ENCODE results near the gene BATF.

BATF gene

DNA sequence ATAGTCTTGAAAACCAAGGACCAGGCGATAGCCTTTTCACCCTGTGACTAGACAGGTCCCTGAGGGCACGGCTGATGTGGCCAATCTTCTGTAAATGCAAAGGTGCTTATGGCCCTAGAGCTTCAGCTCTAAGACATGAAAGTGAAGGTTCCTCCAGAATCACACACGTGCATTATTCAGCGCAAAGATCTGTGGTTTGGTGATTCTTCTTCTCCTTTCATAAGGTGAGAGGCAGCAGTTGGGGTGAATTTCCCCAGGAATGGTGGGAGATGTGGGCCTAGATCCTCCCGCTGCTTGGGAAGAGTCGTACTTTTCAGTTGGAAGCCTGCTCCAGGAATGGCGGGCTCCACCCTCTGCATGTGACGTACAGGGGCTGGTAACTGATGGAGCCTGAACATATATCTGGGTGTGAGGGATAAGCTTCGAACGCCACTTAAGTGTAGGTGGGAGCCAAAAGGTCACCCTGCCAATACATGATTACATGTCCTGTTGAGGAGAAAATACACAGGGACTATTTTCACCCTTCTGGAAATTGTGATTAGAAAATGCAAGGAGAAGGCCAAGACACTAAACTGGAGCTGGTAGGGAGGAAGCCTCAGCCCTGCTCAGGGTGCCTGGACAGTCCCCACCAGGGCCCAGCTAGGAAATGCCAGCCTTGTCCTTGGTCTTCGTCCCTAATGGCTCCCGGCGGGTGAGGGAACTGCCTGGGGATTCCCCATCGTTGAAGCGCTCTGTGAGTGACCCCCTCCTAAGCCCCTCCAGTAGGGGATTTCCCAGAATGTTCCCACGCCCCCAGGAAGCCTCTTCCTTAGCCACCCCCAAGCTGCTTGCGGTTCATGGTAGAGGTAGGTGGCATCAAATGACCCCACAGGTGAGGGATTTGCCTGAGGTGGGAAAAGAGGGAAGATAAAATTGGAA, 17.6 kb downstream of the BATF start:
- TF ChIP-seq, protein P1, sequence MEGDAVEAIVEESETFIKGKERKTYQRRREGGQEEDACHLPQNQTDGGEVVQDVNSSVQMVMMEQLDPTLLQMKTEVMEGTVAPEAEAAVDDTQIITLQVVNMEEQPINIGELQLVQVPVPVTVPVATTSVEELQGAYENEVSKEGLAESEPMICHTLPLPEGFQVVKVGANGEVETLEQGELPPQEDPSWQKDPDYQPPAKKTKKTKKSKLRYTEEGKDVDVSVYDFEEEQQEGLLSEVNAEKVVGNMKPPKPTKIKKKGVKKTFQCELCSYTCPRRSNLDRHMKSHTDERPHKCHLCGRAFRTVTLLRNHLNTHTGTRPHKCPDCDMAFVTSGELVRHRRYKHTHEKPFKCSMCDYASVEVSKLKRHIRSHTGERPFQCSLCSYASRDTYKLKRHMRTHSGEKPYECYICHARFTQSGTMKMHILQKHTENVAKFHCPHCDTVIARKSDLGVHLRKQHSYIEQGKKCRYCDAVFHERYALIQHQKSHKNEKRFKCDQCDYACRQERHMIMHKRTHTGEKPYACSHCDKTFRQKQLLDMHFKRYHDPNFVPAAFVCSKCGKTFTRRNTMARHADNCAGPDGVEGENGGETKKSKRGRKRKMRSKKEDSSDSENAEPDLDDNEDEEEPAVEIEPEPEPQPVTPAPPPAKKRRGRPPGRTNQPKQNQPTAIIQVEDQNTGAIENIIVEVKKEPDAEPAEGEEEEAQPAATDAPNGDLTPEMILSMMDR (IDR thresholded peaks at IDR 0.05; ENCODE audit: control insufficient read depth, extremely low read depth, insufficient read depth), result no peak
- no peak overlapping the region for H3K4me3 ChIP-seq (ENCODE audit: low read depth, low read length)
- no peak for DNase-seq (ENCODE audit: low read depth)

DNA sequence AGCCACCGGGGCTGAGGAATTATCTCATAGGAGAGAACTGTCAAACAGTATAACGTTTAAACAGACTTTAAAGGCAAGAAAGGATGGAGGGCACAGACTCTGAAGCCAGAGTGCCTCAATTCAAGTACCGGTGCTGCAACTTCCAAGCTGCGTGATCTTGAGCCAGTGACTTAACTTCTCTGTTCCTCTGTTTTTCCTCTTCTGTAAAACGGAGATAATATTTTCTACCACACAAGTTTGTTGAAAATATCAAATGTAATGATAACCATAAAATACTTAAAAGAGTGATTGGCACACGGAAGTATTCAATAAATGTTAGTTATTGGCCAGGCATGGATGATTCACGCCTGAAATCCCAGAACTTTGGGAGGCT, 18.2 kb downstream of the BATF start:
- H3K4me3 ChIP-seq (ENCODE audit: low read depth, low read length), result no peak overlapping the region
- no peak for DNase-seq (ENCODE audit: low read depth)
- TF ChIP-seq, protein P1 (IDR thresholded peaks at IDR 0.05; ENCODE audit: control insufficient read depth, extremely low read depth, insufficient read depth), result no peak

DNA sequence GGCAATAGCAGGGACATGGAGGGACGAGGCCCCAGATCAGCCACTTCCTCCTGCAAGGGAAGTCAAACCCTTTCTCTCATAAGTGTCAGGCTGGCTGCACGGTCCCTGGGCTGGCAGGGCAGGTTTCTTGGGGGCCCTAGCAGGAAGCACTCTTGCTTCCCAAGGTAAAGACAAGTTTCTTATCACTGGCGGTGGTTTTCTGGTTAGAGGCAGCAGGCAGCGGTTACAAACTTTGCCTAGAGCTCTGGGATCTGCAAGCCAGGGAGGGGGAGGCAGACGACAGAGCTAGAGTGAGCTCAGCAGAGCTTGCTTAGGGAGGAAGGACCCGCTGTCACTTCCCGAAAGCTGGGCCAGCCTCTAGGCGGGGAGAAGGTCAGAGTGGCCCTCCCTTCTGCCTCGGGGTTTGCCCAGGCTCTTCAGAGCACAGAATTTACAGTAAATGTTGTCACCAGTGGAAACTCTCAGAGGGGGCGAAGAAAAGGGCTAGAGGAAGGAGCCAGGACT, 20.4 kb downstream of the BATF start:
- TF ChIP-seq, protein P1 (IDR thresholded peaks at IDR 0.05; ENCODE audit: control insufficient read depth, extremely low read depth, insufficient read depth), result no peak
- H3K4me3 ChIP-seq (ENCODE audit: low read depth, low read length), result no peak overlapping the region
- no peak for DNase-seq (ENCODE audit: low read depth)

DNA sequence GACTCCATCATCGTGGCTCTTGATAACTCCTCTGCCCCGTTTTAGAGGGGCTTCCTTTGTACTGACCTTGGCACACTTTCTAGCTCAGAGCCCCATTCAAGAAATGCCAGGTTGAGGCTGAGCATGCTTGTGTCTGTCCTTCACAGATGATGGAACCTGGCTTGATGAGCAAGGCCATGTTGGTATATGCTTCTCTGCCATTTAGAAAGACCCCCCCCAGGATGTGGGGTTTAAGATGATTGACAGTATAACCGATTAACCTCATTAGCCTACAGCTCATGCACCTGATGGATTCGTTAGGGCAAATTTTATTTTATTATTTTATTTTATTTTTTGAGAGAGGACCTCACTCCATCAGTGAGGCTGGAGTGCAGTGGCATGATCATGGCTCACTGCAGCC, 21.0 kb downstream of the BATF start:
- TF ChIP-seq, protein P1 (IDR thresholded peaks at IDR 0.05; ENCODE audit: control insufficient read depth, extremely low read depth, insufficient read depth), result no peak
- H3K4me3 ChIP-seq (ENCODE audit: low read depth, low read length), result no peak overlapping the region
- DNase-seq (ENCODE audit: low read depth), result no peak

DNA sequence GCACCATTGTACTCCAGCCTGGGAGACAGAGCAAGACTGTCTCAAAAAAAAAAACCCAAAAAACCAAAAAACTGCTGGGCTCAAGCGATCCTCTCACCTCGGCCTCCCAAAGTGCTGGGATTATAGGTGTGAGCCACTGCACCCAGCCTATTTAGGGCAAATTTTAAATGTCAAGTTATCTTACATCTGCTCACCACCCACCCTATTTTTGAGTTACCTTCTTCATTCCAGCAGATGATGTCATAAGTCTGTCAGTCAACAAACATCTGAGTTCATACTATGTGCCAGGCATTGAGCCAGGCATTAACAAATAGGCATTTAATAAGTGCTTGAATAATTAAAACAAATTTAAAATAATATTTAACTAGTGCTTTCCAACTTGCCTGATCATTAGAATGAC, 21.5 kb downstream of the BATF start:
- no peak overlapping the region for H3K4me3 ChIP-seq (ENCODE audit: low read depth, low read length)
- TF ChIP-seq, protein P1 (IDR thresholded peaks at IDR 0.05; ENCODE audit: control insufficient read depth, extremely low read depth, insufficient read depth), result no peak
- DNase-seq (ENCODE audit: low read depth), result peak; percentile 54

DNA sequence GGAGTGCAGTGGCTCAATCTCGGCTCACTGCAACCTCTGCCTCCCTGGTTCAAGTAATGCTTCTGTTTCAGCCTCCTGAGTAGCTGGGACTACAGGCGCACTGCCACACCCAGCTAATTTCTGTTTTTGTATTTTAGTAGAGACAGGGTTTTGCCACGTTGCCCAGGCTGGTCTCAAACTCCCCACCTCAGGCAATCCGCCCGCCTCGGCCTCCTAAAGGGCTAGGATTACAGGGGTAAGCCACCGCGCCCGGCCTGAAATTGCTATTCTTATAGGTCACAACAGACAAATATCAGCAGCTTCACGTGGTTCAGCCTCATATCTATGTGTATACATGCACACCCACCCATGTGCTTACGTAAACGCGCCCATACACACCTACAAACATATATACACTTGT, 23.6 kb downstream of the BATF start:
- H3K4me3 ChIP-seq (ENCODE audit: low read depth, low read length), result no peak overlapping the region
- no peak for DNase-seq (ENCODE audit: low read depth)
- TF ChIP-seq, protein P1 (IDR thresholded peaks at IDR 0.05; ENCODE audit: control insufficient read depth, extremely low read depth, insufficient read depth), result no peak

Measured in LNCaP clone FGC (cell line).